ENCODE measurements around the gene TPPP3.

Gene TPPP3

GRCh38 chr16:67412294-67412693, 19.0 kb upstream of the TPPP3 start:
- H3K9me3 ChIP-seq (ENCODE audit: control extremely low read depth in 1 of 5, control insufficient read depth in 4 of 5, insufficient read depth in 2 of 5, low read depth in 1 of 5, low read length in 4 of 5) = no peaks in the 10 kb centered on the region
- no peak for DNase-seq
- 82% methylated on average over 1 of the region's 2 CpGs for WGBS (ENCODE audit: insufficient coverage)
- POLR2A ChIA-PET = interaction anchor here (0.6 kb wide), 1 partner anchor 145 kb away, joined by 5 read pairs; no protein-coding TSS in a partner anchor
- peaks cover 0 to 14% (median 12%) of the 10 kb centered on the region in 4 experiments for H3K4me1 ChIP-seq (ENCODE audit: control extremely low read depth in 1 of 4, control insufficient read depth in 4 of 4, insufficient read depth in 4 of 4, low read length in 3 of 4)
- no peak overlapping the region for H3K27ac ChIP-seq (ENCODE audit: insufficient read depth in 1 of 2, low read depth in 1 of 2, low read length in 2 of 2, poor library complexity in 1 of 2, severe bottlenecking in 2 of 2)
- CTCF ChIA-PET = interaction anchor here (0.6 to 6.8 kb wide), 5 partner anchors 11 to 152 kb away, joined by 3 to 49 read pairs (median 4); no protein-coding TSS in a partner anchor
- no peak overlapping the region for H3K4me3 ChIP-seq (ENCODE audit: control insufficient read depth in 1 of 7, extremely low read depth in 1 of 7, insufficient read depth in 4 of 7, low read depth in 2 of 7, low read length in 6 of 7)
- H3K36me3 ChIP-seq (ENCODE audit: control insufficient read depth in 4 of 4, insufficient read depth in 4 of 4, low read length in 3 of 4) = no peaks in the 10 kb centered on the region
- peaks cover 0 to under 1% (median 0%) of the 10 kb centered on the region in 5 experiments for H3K27me3 ChIP-seq (replicated peaks in 2 of 5; ENCODE audit: control insufficient read depth in 4 of 5, insufficient read depth in 5 of 5, low read length in 4 of 5)

GRCh38 chr16:67411339-67411738, 18.0 kb upstream of the TPPP3 start:
- 96% methylated on average over 2 of the region's 3 CpGs for WGBS (ENCODE audit: insufficient coverage)
- Histone ChIP-seq H3K4me3 (ENCODE audit: control insufficient read depth in 1 of 7, extremely low read depth in 1 of 7, insufficient read depth in 4 of 7, low read depth in 2 of 7, low read length in 6 of 7) (no peak overlapping the region), H3K27me3 (replicated peaks in 2 of 5; ENCODE audit: control insufficient read depth in 4 of 5, insufficient read depth in 5 of 5, low read length in 4 of 5) (no peaks in the 10 kb centered on the region), H3K27ac (ENCODE audit: insufficient read depth in 1 of 2, low read depth in 1 of 2, low read length in 2 of 2, poor library complexity in 1 of 2, severe bottlenecking in 2 of 2) (no peak overlapping the region), H3K36me3 (ENCODE audit: control insufficient read depth in 4 of 4, insufficient read depth in 4 of 4, low read length in 3 of 4) (no peaks in the 10 kb centered on the region), H3K9me3 (ENCODE audit: control extremely low read depth in 1 of 5, control insufficient read depth in 4 of 5, insufficient read depth in 2 of 5, low read depth in 1 of 5, low read length in 4 of 5) (no peaks in the 10 kb centered on the region), H3K4me1 (ENCODE audit: control extremely low read depth in 1 of 4, control insufficient read depth in 4 of 4, insufficient read depth in 4 of 4, low read length in 3 of 4) (peaks cover 0 to 8% (median 6%) of the 10 kb centered on the region in 4 experiments)
- ChIA-PET POLR2A (no interaction called here), CTCF (interaction anchor here (1.8 kb wide), 1 partner anchor 12 kb away, joined by 4 read pairs; no protein-coding TSS in a partner anchor)
- DNase-seq = no peak

- Histone ChIP-seq H3K4me3 (ENCODE audit: control insufficient read depth in 1 of 7, extremely low read depth in 1 of 7, insufficient read depth in 4 of 7, low read depth in 2 of 7, low read length in 6 of 7) (no peak overlapping the region), H3K27me3 (replicated peaks in 2 of 5; ENCODE audit: control insufficient read depth in 4 of 5, insufficient read depth in 5 of 5, low read length in 4 of 5) (no peaks in the 10 kb centered on the region), H3K4me1 (ENCODE audit: control extremely low read depth in 1 of 4, control insufficient read depth in 4 of 4, insufficient read depth in 4 of 4, low read length in 3 of 4) (no peaks in the 10 kb centered on the region), H3K27ac (ENCODE audit: insufficient read depth in 1 of 2, low read depth in 1 of 2, low read length in 2 of 2, poor library complexity in 1 of 2, severe bottlenecking in 2 of 2) (no peak overlapping the region), H3K9me3 (ENCODE audit: control extremely low read depth in 1 of 5, control insufficient read depth in 4 of 5, insufficient read depth in 2 of 5, low read depth in 1 of 5, low read length in 4 of 5) (no peaks in the 10 kb centered on the region), H3K36me3 (ENCODE audit: control insufficient read depth in 4 of 4, insufficient read depth in 4 of 4, low read length in 3 of 4) (no peaks in the 10 kb centered on the region)
- ChIA-PET CTCF (no interaction called here), POLR2A (no interaction called here)
- DNase-seq = no peak
- WGBS (ENCODE audit: insufficient coverage) = 94% methylated on average over 8 of the region's 9 CpGs
These were observed 16.3 kb upstream of the TPPP3 start for GRCh38 chr16:67409631-67410030.

- 98% methylated on average over 4 of the region's 6 CpGs for whole genome bisulfite sequencing (ENCODE audit: insufficient coverage)
- Histone ChIP-seq H3K4me1 (ENCODE audit: control extremely low read depth in 1 of 4, control insufficient read depth in 4 of 4, insufficient read depth in 4 of 4, low read length in 3 of 4) (peaks cover 0 to 8% (median 4%) of the 10 kb centered on the region in 4 experiments), H3K36me3 (ENCODE audit: control insufficient read depth in 4 of 4, insufficient read depth in 4 of 4, low read length in 3 of 4) (no peaks in the 10 kb centered on the region), H3K27me3 (replicated peaks in 2 of 5; ENCODE audit: control insufficient read depth in 4 of 5, insufficient read depth in 5 of 5, low read length in 4 of 5) (no peaks in the 10 kb centered on the region), H3K27ac (ENCODE audit: insufficient read depth in 1 of 2, low read depth in 1 of 2, low read length in 2 of 2, poor library complexity in 1 of 2, severe bottlenecking in 2 of 2) (no peak overlapping the region), H3K4me3 (ENCODE audit: control insufficient read depth in 1 of 7, extremely low read depth in 1 of 7, insufficient read depth in 4 of 7, low read depth in 2 of 7, low read length in 6 of 7) (no peak overlapping the region), H3K9me3 (ENCODE audit: control extremely low read depth in 1 of 5, control insufficient read depth in 4 of 5, insufficient read depth in 2 of 5, low read depth in 1 of 5, low read length in 4 of 5) (no peaks in the 10 kb centered on the region)
- POLR2A ChIA-PET = no interaction called here
- no peak for DNase-seq
- CTCF ChIA-PET = interaction anchor here (1.0 to 1.4 kb wide), 3 partner anchors 9 to 144 kb away, joined by 3 to 7 read pairs (median 4); no protein-coding TSS in a partner anchor
These were observed 14.6 kb upstream of the TPPP3 start for GRCh38 chr16:67407788-67408452.

GRCh38 chr16:67407176-67407787, 14.0 kb upstream of the TPPP3 start:
- Histone ChIP-seq H3K27ac (ENCODE audit: insufficient read depth in 1 of 2, low read depth in 1 of 2, low read length in 2 of 2, poor library complexity in 1 of 2, severe bottlenecking in 2 of 2) (no peak overlapping the region), H3K9me3 (ENCODE audit: control extremely low read depth in 1 of 5, control insufficient read depth in 4 of 5, insufficient read depth in 2 of 5, low read depth in 1 of 5, low read length in 4 of 5) (no peaks in the 10 kb centered on the region), H3K4me3 (ENCODE audit: control insufficient read depth in 1 of 7, extremely low read depth in 1 of 7, insufficient read depth in 4 of 7, low read depth in 2 of 7, low read length in 6 of 7) (no peak overlapping the region), H3K36me3 (ENCODE audit: control insufficient read depth in 4 of 4, insufficient read depth in 4 of 4, low read length in 3 of 4) (no peaks in the 10 kb centered on the region), H3K27me3 (replicated peaks in 2 of 5; ENCODE audit: control insufficient read depth in 4 of 5, insufficient read depth in 5 of 5, low read length in 4 of 5) (no peaks in the 10 kb centered on the region), H3K4me1 (ENCODE audit: control extremely low read depth in 1 of 4, control insufficient read depth in 4 of 4, insufficient read depth in 4 of 4, low read length in 3 of 4) (peaks cover 0 to 8% (median 4%) of the 10 kb centered on the region in 4 experiments)
- ChIA-PET POLR2A (no interaction called here), CTCF (interaction anchor here (1.2 to 1.4 kb wide), 2 partner anchors 8 to 143 kb away, joined by 4 to 7 read pairs; no protein-coding TSS in a partner anchor)
- 96% methylated on average over 7 of the region's 7 CpGs for WGBS (ENCODE audit: insufficient coverage)
- no peak for DNase-seq

GRCh38 chr16:67406111-67406971, 13.0 kb upstream of the TPPP3 start:
- peaks cover 0 to 8% (median 4%) of the 10 kb centered on the region in 4 experiments for H3K4me1 ChIP-seq (ENCODE audit: control extremely low read depth in 1 of 4, control insufficient read depth in 4 of 4, insufficient read depth in 4 of 4, low read length in 3 of 4)
- H3K27me3 ChIP-seq (replicated peaks in 2 of 5; ENCODE audit: control insufficient read depth in 4 of 5, insufficient read depth in 5 of 5, low read length in 4 of 5) = no peaks in the 10 kb centered on the region
- 96% methylated on average over 14 of the region's 18 CpGs for WGBS (ENCODE audit: insufficient coverage)
- no peak for DNase-seq
- no peak overlapping the region for H3K4me3 ChIP-seq (ENCODE audit: control insufficient read depth in 1 of 7, extremely low read depth in 1 of 7, insufficient read depth in 4 of 7, low read depth in 2 of 7, low read length in 6 of 7)
- ChIA-PET POLR2A (no interaction called here), CTCF (interaction anchor here (1.4 kb wide), 1 partner anchor 142 kb away, joined by 4 read pairs; no protein-coding TSS in a partner anchor)
- H3K9me3 ChIP-seq (ENCODE audit: control extremely low read depth in 1 of 5, control insufficient read depth in 4 of 5, insufficient read depth in 2 of 5, low read depth in 1 of 5, low read length in 4 of 5) = no peaks in the 10 kb centered on the region
- no peaks in the 10 kb centered on the region for H3K36me3 ChIP-seq (ENCODE audit: control insufficient read depth in 4 of 4, insufficient read depth in 4 of 4, low read length in 3 of 4)
- H3K27ac ChIP-seq (ENCODE audit: insufficient read depth in 1 of 2, low read depth in 1 of 2, low read length in 2 of 2, poor library complexity in 1 of 2, severe bottlenecking in 2 of 2) = no peak overlapping the region

All from common myeloid progenitor, CD34-positive (primary cell).